GM19351 (cell line): ENCODE results near the gene NXPE1.

Source experiments
- ATAC-seq: cut with Tn5 transposase; IDR thresholded peaks from one replicate; pipeline ENCODE4 v1.9.1; 2021; ENCODE audit warnings: mild to moderate bottlenecking, moderate library complexity; ENCODE audit not compliant: unreplicated experiment

Gene NXPE1

GRCh38 chr11:114563077-114563476 is 3.4 kb upstream of the NXPE1 start:
- no peak for ATAC-seq

- no peak for ATAC-seq
Measured at GRCh38 chr11:114562166-114562916, 2.7 kb upstream of the NXPE1 start.

- ATAC-seq: no peak
Measured at GRCh38 chr11:114556135-114556534, 3.5 kb downstream of the NXPE1 start.

- no peak for ATAC-seq
Measured at GRCh38 chr11:114553642-114554041, 6.0 kb downstream of the NXPE1 start.

- no peak for ATAC-seq
Measured at GRCh38 chr11:114551060-114551459, 8.6 kb downstream of the NXPE1 start.

- ATAC-seq: no peak
Measured at GRCh38 chr11:114525682-114526081, 34.0 kb downstream of the NXPE1 start.

- no peak for ATAC-seq
Measured at GRCh38 chr11:114524122-114524521, 35.6 kb downstream of the NXPE1 start.

- no peak for ATAC-seq
Measured at GRCh38 chr11:114522818-114523217, 36.9 kb downstream of the NXPE1 start.

- ATAC-seq: no peak
Measured at GRCh38 chr11:114511538-114511937, 48.1 kb downstream of the NXPE1 start.

- ATAC-seq: no peak
Measured at GRCh38 chr11:114511079-114511478, 48.6 kb downstream of the NXPE1 start.

GRCh38 chr11:114501901-114502300 is 57.8 kb downstream of the NXPE1 start:
- ATAC-seq: no peak

GRCh38 chr11:114499756-114500155 is 59.9 kb downstream of the NXPE1 start:
- no peak for ATAC-seq

GRCh38 chr11:114496915-114497314 is 62.8 kb downstream of the NXPE1 start:
- no peak for ATAC-seq

GRCh38 chr11:114483929-114484328 is 75.8 kb downstream of the NXPE1 start:
- ATAC-seq: no peak

GRCh38 chr11:114482114-114482513 is 77.6 kb downstream of the NXPE1 start:
- no peak for ATAC-seq

GRCh38 chr11:114479331-114479730 is 80.3 kb downstream of the NXPE1 start:
- ATAC-seq: no peak

- no peak for ATAC-seq
Measured at GRCh38 chr11:114478768-114479167, 80.9 kb downstream of the NXPE1 start.

GRCh38 chr11:114478001-114478410 is 81.7 kb downstream of the NXPE1 start:
- ATAC-seq: no peak

GRCh38 chr11:114472661-114473060 is 87.0 kb downstream of the NXPE1 start:
- no peak for ATAC-seq
